GM23338 (cell line): ENCODE data around the gene PLXNB2. TPM values are rescaled to one million over a fixed set of nuclear protein-coding genes. Genes with fewer than 3 reads are reported as not detected.

ENCODE experiments used
- ATAC-seq: fragments of 200-7000 bp; cut with Tn5 transposase; 3 replicates; pipeline ENCODE4 v1.9.1; 2020
- DNase-seq: peaks from one replicate; pipeline ENCODE4 v3.0.0-alpha.2; 2015; ENCODE audit warnings: low spot score
- H2AFZ ChIP-seq: fragments of 200-600 bp; sonication (generic); 2 replicates; pipeline ENCODE4 v1.8.0; 2016; ENCODE audit warnings: antibody characterized with exemption, mild to moderate bottlenecking, moderate library complexity
- H3F3A ChIP-seq: fragments of 200-600 bp; sonication (generic); replicated peaks from 2 replicates; pipeline ENCODE4 v1.8.0; 2017; ENCODE audit warnings: antibody characterized with exemption, mixed run types, low read depth
- H3K27ac ChIP-seq: fragments of 200-600 bp; sonication (generic); 2 replicates; pipeline ENCODE4 v1.6.1; 2016; ENCODE audit warnings: low read depth
- H3K27me3 ChIP-seq: fragments of 200-600 bp; sonication (generic); 2 replicates; pipeline ENCODE4 v1.8.0; 2016; ENCODE audit warnings: mild to moderate bottlenecking, mixed run types, moderate library complexity; ENCODE audit not compliant: insufficient read depth
- H3K36me3 ChIP-seq: fragments of 200-600 bp; sonication (generic); 2 replicates; pipeline ENCODE4 v1.8.0; 2016; ENCODE audit warnings: mild to moderate bottlenecking; ENCODE audit not compliant: insufficient read depth
- H3K4me1 ChIP-seq: fragments of 200-600 bp; sonication (generic); 2 replicates; pipeline ENCODE4 v1.8.0; 2016; ENCODE audit warnings: mild to moderate bottlenecking, moderate library complexity; ENCODE audit not compliant: insufficient read depth
- H3K4me2 ChIP-seq: fragments of 200-600 bp; sonication (generic); 2 replicates; pipeline ENCODE4 v1.7.1; 2017; ENCODE audit warnings: mixed run types
- H3K4me3 ChIP-seq: fragments of 200-600 bp; sonication (generic); 2 replicates; pipeline ENCODE4 v1.6.1; 2016; ENCODE audit warnings: mixed run types
- H3K79me2 ChIP-seq: fragments of 200-600 bp; sonication (generic); replicated peaks from 2 replicates; pipeline ENCODE4 v1.8.0; 2017; ENCODE audit warnings: mild to moderate bottlenecking; ENCODE audit not compliant: insufficient read depth
- H3K9me2 ChIP-seq: fragments of 200-600 bp; sonication (generic); 2 replicates; pipeline ENCODE4 v1.8.0; 2017; ENCODE audit not compliant: insufficient read depth
- H4K20me1 ChIP-seq: fragments of 200-600 bp; sonication (generic); replicated peaks from 2 replicates; pipeline ENCODE4 v1.8.0; 2017; ENCODE audit warnings: mild to moderate bottlenecking; ENCODE audit not compliant: insufficient read depth
- H3K27ac Mint-ChIP-seq: 2 replicates; pipeline ENCODE4 v1.8.0; 2020; ENCODE audit warnings: inconsistent platforms, mild to moderate bottlenecking, moderate library complexity, mixed read lengths
- H3K27me3 Mint-ChIP-seq: 3 replicates; pipeline ENCODE4 v1.8.0; 2022; ENCODE audit warnings: low read depth, mild to moderate bottlenecking, moderate library complexity, mixed read lengths, inconsistent platforms; ENCODE audit not compliant: insufficient read depth, poor library complexity
- H3K36me3 Mint-ChIP-seq: 3 replicates; pipeline ENCODE4 v1.8.0; 2021; ENCODE audit warnings: low read depth, mild to moderate bottlenecking, inconsistent platforms, moderate library complexity, mixed read lengths
- H3K4me1 Mint-ChIP-seq: 3 replicates; pipeline ENCODE4 v1.8.0; 2020; ENCODE audit warnings: mild to moderate bottlenecking, inconsistent platforms, mixed read lengths
- H3K4me3 Mint-ChIP-seq: 3 replicates; pipeline ENCODE4 v1.8.0; 2021; ENCODE audit warnings: moderate library complexity, mild to moderate bottlenecking, inconsistent platforms, mixed read lengths
- H3K9me3 Mint-ChIP-seq: 3 replicates; pipeline ENCODE4 v1.8.0; 2020; ENCODE audit warnings: moderate library complexity, mild to moderate bottlenecking, inconsistent platforms, mixed read lengths
- CREB1 ChIP-seq: fragments of 250-450 bp; sonication (Bioruptor Pico); IDR thresholded peaks from 2 replicates; pipeline ENCODE4 v1.5.0; 2020; ENCODE audit warnings: low read depth, mild to moderate bottlenecking, moderate library complexity
- CTCF ChIP-seq, 2 experiments: fragments of 200-600 bp in 1 of 2; sonication (generic) in 1 of 2; conservative IDR thresholded peaks; 2 replicates each; pipeline versions ENCODE4 v1.5.1 to v1.6.1; 2016 to 2017; ENCODE audit warnings: antibody characterized with exemption in 2 of 2, low read depth in 2 of 2, mild to moderate bottlenecking in 2 of 2, moderate library complexity in 1 of 2
- ETS1 ChIP-seq: IDR thresholded peaks from 2 replicates; pipeline ENCODE4 v1.6.1; 2016; ENCODE audit warnings: antibody characterized with exemption
- EZH2 ChIP-seq: fragments of 200-600 bp; sonication (generic); IDR thresholded peaks from one replicate; pipeline ENCODE4 v1.8.0; 2017; ENCODE audit warnings: antibody characterized with exemption, mild to moderate bottlenecking, low read depth; ENCODE audit not compliant: unreplicated experiment
- EZH2phosphoT487 ChIP-seq: fragments of 200-600 bp; sonication (generic); IDR thresholded peaks from one replicate; pipeline ENCODE4 v1.8.1; 2018; ENCODE audit warnings: antibody characterized with exemption; ENCODE audit not compliant: unreplicated experiment
- JUNB ChIP-seq: IDR thresholded peaks from one replicate; pipeline ENCODE4 v1.6.1; 2016; ENCODE audit warnings: antibody characterized with exemption; ENCODE audit not compliant: unreplicated experiment
- NANOG ChIP-seq: IDR thresholded peaks from 2 replicates; pipeline ENCODE4 v1.6.1; 2016; ENCODE audit warnings: antibody characterized with exemption, borderline replicate concordance
- POLR2AphosphoS5 ChIP-seq: IDR thresholded peaks from 2 replicates; pipeline ENCODE4 v1.6.1; 2016; ENCODE audit warnings: antibody characterized with exemption, low read depth
- STAT1 ChIP-seq: IDR thresholded peaks from one replicate; pipeline ENCODE4 v1.6.1; 2016; ENCODE audit warnings: antibody characterized with exemption; ENCODE audit not compliant: unreplicated experiment
- ZNF114 ChIP-seq: fragments of 250-450 bp; sonication (Bioruptor Pico); IDR thresholded peaks from 2 replicates; pipeline ENCODE4 v1.5.0; 2020; ENCODE audit warnings: mild to moderate bottlenecking, moderate library complexity
- ZNF331 ChIP-seq: fragments of 250-450 bp; sonication (Bioruptor Pico); IDR thresholded peaks from 2 replicates; pipeline ENCODE4 v1.5.0; 2020; ENCODE audit warnings: low read depth, mild to moderate bottlenecking, moderate library complexity
- ZNF462 ChIP-seq: fragments of 250-450 bp; sonication (Bioruptor Pico); IDR thresholded peaks from 2 replicates; pipeline ENCODE4 v1.5.0; 2020; ENCODE audit warnings: mild to moderate bottlenecking, moderate library complexity
- polyA plus RNA-seq: library from polyadenylated mRNA; unstranded; fragments of >200 nt; fragmentation: Nextera tagmentation; extraction: Ambion mirVana; gene quantifications from 2 replicates; pipeline ENCODE4 v1.2.1, GENCODE V29; 2016
- total RNA-seq: library from RNA; depleted of rRNA; stranded (reverse); fragments of >200 nt; shearing (Covaris generic); gene quantifications from 2 replicates; pipeline ENCODE4 v1.2.3, GENCODE V29; 2014

The PLXNB2 gene
- total and polyA plus RNA-seq, 2 experiments from 2014 or later, result 29.1 to 66.3 TPM

DNA sequence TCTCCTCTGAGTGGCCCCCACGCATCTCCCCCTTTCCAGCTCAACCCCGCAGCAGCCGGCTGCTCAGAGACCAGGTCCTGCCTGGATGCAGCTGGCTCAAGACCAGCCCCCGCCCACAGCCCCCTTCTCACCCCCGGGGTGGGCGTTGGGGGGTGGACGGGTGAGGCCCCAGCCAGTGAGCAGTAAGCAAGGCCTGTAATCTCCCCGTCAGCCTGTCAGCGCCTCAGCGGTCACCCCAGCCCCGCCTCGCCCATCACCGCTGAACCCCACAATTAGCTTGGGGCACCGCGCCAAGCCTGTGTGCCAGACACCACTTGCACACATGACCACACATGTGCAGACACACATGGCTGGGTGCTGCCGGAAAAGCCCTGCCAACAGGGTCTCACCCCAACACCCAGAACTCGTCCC is 5.9 kb downstream of the PLXNB2 start:
- TF ChIP-seq ZNF331 (CRISPR knock-in tag), result no peak
- Mint-ChIP-seq H3K4me1 (peaks cover 15% of the 10 kb centered on the region), H3K9me3 (no peaks in the 10 kb centered on the region), H3K27me3 (peaks cover 29% of the 10 kb centered on the region), H3K27ac (no peak overlapping the region), H3K4me3 (no peak overlapping the region), H3K36me3 (no peaks in the 10 kb centered on the region)
- Histone ChIP-seq H4K20me1 (peaks cover 10% of the 10 kb centered on the region), H3K79me2 (peaks cover 22% of the 10 kb centered on the region), H3K27me3 (peaks cover 8% of the 10 kb centered on the region), H3K4me2 (no peak overlapping the region), H3K4me3 (no peak overlapping the region), H2AFZ (no peak overlapping the region), H3K4me1 (peaks cover 24% of the 10 kb centered on the region; the same call in 1 of the 2 replicates), H3F3A (no peaks in the 10 kb centered on the region), H3K27ac (no peak overlapping the region), H3K9me2 (no peaks in the 10 kb centered on the region), H3K36me3 (no peaks in the 10 kb centered on the region)
- ATAC-seq, result no peak
- DNase-seq, result no peak

DNA sequence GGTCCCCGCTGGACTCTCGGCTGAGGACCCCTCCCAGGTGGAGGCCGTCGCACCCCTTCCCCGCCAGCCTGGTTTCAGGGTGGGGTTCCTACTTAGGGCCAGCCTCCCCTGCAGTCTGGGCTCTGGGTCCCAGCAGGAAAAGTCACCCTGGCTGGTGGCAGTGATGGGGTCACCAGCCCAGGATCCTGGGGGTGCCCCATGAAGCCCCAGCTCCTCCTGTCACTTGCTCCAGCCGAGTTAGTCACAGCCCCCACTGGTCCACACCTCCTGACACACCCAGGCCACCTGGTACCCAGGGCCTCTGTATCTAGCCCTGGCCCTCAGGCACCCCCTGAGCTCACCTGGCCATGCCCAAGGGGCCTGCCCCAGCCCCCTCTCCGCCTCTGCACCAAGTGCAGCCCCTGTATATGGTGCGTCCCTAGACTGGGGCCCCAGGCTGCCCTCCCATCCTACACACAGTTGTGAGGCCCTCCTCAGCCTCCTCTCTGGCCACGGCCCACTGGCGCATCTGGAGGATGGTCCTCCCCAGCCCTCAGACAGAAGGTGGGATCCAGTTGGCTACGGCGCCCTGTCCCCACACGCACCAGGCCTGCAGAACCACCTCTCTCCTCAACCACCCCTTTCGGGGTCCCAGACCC is 6.7 kb downstream of the PLXNB2 start:
- Mint-ChIP-seq H3K4me3 (peak overlapping the region; percentile 34; the same call in 1 of the 3 replicates), H3K27me3 (peaks cover 29% of the 10 kb centered on the region)
- no peak for TF ChIP-seq STAT1
- TF ChIP-seq ZNF331 (CRISPR knock-in tag), result no peak
- TF ChIP-seq ZNF114, result no peak
- TF ChIP-seq EZH2phosphoT487, result no peak
- no peak for TF ChIP-seq POLR2AphosphoS5
- no peak for TF ChIP-seq CTCF (conservative IDR thresholded peaks at IDR 0.05; ENCODE audit: low read depth in 2 of 2)
- no peak for TF ChIP-seq NANOG
- TF ChIP-seq ZNF462 (CRISPR knock-in tag), result no peak
- TF ChIP-seq EZH2, result no peak
- TF ChIP-seq JUNB, result no peak
- TF ChIP-seq CREB1 (CRISPR knock-in tag), result no peak
- no peak for TF ChIP-seq ETS1

More for the DNA sequence above, 6.7 kb downstream of the PLXNB2 start:
- peaks cover 10% of the 10 kb centered on the region for H4K20me1 ChIP-seq
- no peaks in the 10 kb centered on the region for H3K27me3 ChIP-seq
- H3F3A ChIP-seq, result no peaks in the 10 kb centered on the region; the same call in 1 of the 2 replicates
- peaks cover 9% of the 10 kb centered on the region for H3K4me1 Mint-ChIP-seq
- peak overlapping the region; percentile 76 for H3K4me2 ChIP-seq
- peaks cover 31% of the 10 kb centered on the region for H3K79me2 ChIP-seq
- ATAC-seq, result no peak
- no peak for DNase-seq
- H3K9me2 ChIP-seq, result no peaks in the 10 kb centered on the region
- no peaks in the 10 kb centered on the region for H3K36me3 ChIP-seq
- peaks cover 18% of the 10 kb centered on the region; the same call in 1 of the 2 replicates for H3K4me1 ChIP-seq
- H3K27ac Mint-ChIP-seq, result no peak overlapping the region
- H3K36me3 Mint-ChIP-seq, result no peaks in the 10 kb centered on the region
- H2AFZ ChIP-seq, result no peak overlapping the region
- H3K4me3 ChIP-seq, result peak overlapping the region; percentile 60
- H3K27ac ChIP-seq, result no peak overlapping the region
- no peaks in the 10 kb centered on the region for H3K9me3 Mint-ChIP-seq
